Right cardiac atrium (tissue), 5 donors: ENCODE data around the gene SH3GLB2. TPM values are rescaled to one million over a fixed set of nuclear protein-coding genes. Genes with fewer than 3 reads are reported as not detected.

Source experiments
- ATAC-seq, 2 donors: fragments of 200-7000 bp; cut with Tn5 transposase; one replicate each; pipeline versions ENCODE4 v1.8.0 to v1.9.1; 2020; ENCODE audit warnings: moderate library complexity in 2 of 2, mild to moderate bottlenecking in 1 of 2
- DNase-seq, 3 donors: peaks; one replicate each; pipeline ENCODE4 v3.0.0-alpha.2; 2020
- H3K27ac ChIP-seq: one replicate; pipeline ENCODE4 v1.5.1; 2013; ENCODE audit warnings: mild to moderate bottlenecking, low read length, control low read depth, moderate library complexity
- H3K27me3 ChIP-seq: one replicate; pipeline ENCODE4 v1.6.1; 2013; ENCODE audit not compliant: control insufficient read depth, insufficient read depth
- H3K4me1 ChIP-seq: one replicate; pipeline ENCODE4 v1.6.1; 2013; ENCODE audit warnings: low read length; ENCODE audit not compliant: control insufficient read depth, insufficient read depth
- H3K4me3 ChIP-seq: one replicate; pipeline ENCODE4 v1.5.1; 2013; ENCODE audit warnings: low read length, control low read depth
- H3K9me3 ChIP-seq: one replicate; pipeline ENCODE4 v1.6.1; 2013; ENCODE audit warnings: low read length; ENCODE audit not compliant: control insufficient read depth
- WGBS: extraction: QIAGEN DNeasy Blood & Tissue Kit; methylation state at CpG from one replicate; pipeline ENCODE4 v1.1.7; 2013; 5-methylcytosine and 5-hydroxymethylcytosine counted together
- intact Hi-C, 4 donors: fragments of 100-400 bp; cut with DNase I; formaldehyde crosslinking; loops; one replicate each; pipeline versions ENCODE4 v1.11.0 to v1.14.0; 2022 to 2023
- polyA plus RNA-seq: library from polyadenylated mRNA; stranded (reverse); fragments of 200-250 nt; gene quantifications from one replicate; pipeline ENCODE4 v1.2.3, GENCODE V29; 2013
- total RNA-seq, 4 donors: library from RNA; stranded (reverse); fragmentation: NEBNext Ultra II Directional; extraction: Animal tissue kit (Norgen Biotek cat#: 25700); gene quantifications; one replicate each; pipeline ENCODE4 v1.2.1, GENCODE V29; 2021
- donor health status: healthy with polysubstance abuse.
- donor health status: DM: no; HTN: yes; CAD: no.
- donor health status: DM: no; HTN: no; CAD: no.
- donor health status: DM: no; HTN: yes; CAD: no; lungs with severe emphysema.
- donor health status: DM: yes; HTN: yes; CAD: no.

The SH3GLB2 gene
- total and polyA plus RNA-seq, 5 donors: 36.1 to 47.4 (median 42.6) TPM

DNA sequence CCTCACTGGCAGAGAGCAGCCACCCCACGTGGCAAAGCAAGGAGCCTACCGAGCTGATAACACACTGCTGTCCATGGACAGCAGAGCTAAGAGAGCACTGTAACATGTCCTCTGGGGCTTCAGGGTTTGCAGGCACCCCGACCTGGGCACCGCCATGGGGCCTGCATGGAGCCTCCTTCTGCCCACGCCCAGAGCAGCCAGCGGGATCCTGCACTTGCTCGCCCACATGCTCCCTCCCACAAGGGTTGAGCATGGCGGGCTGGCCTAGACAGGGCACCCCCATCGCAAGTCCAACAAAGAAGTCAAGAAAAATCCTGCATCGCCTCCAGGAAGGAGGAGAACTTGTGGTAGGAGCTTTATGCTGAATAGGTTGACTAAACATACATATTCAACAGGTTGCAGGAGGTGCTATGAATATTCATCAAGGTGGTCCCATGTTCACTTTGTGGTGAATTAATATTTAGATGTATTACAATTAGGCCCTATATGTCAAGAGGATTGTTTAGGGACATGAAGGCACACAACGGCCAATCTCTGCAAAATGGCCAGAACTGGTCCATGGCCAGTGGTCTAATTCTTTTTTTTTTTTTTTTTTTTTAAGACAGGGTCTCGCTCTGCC is 4.5 kb upstream of the SH3GLB2 start:
- ATAC-seq: no peak
- peak in 1 of 3 donors; percentile 30 for DNase-seq
- Histone ChIP-seq H3K9me3 (no peaks in the 10 kb centered on the region), H3K27me3 (no peaks in the 10 kb centered on the region), H3K4me3 (no peak overlapping the region), H3K27ac (no peak overlapping the region), H3K4me1 (peaks cover 4% of the 10 kb centered on the region)
- WGBS: 79% methylated on average over 12 of the region's 12 CpGs
- intact Hi-C loops: no loop called here

DNA sequence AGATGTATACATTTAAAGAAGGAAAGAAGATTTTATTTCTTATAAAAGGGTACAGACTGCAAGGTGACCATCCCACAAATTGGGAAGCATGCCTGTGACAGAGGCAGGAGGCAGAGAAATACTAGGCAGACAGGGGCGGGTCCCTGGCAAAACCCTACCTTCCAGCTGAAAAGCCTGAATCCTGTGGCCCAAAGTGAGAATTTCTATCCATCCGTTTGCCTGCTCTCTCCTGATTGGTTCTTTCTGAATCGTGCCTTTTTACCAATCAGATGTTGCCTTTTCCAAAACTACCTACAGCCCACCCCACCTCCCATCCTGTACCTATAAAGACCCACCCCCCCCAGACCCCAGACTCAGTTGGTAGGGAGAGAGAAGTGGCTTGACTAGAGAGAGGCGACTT is 3.4 kb upstream of the SH3GLB2 start:
- Histone ChIP-seq H3K27ac (no peak overlapping the region), H3K4me3 (no peak overlapping the region), H3K4me1 (peaks cover 3% of the 10 kb centered on the region), H3K27me3 (no peaks in the 10 kb centered on the region), H3K9me3 (no peaks in the 10 kb centered on the region)
- ATAC-seq: no peak
- intact Hi-C loops: no loop called here
- 69% methylated on average over 4 of the region's 4 CpGs for WGBS
- no peak for DNase-seq

- Histone ChIP-seq H3K4me1 (peaks cover 3% of the 10 kb centered on the region), H3K27ac (no peak overlapping the region), H3K27me3 (no peaks in the 10 kb centered on the region), H3K9me3 (no peaks in the 10 kb centered on the region), H3K4me3 (no peak overlapping the region)
- no peak for ATAC-seq
- intact Hi-C loops: no loop called here
- DNase-seq: no peak
Measured at GRCh38 chr9:129030191-129030590, 2.1 kb upstream of the SH3GLB2 start.

GRCh38 chr9:129027685-129028191 is 393 bp downstream of the SH3GLB2 start:
- peak; percentile 10 to 15 for ATAC-seq
- H3K4me1 ChIP-seq: peaks cover 3% of the 10 kb centered on the region
- H3K4me3 ChIP-seq: peak overlapping the region; percentile 63
- 2% methylated on average over 47 of the region's 47 CpGs for WGBS
- H3K27me3 ChIP-seq: no peaks in the 10 kb centered on the region
- intact Hi-C loops: no loop called here
- peak in 2 of 3 donors; percentile 51 to 87 for DNase-seq
- no peak overlapping the region for H3K27ac ChIP-seq
- H3K9me3 ChIP-seq: no peaks in the 10 kb centered on the region

GRCh38 chr9:129027224-129027684 is 877 bp downstream of the SH3GLB2 start:
- Histone ChIP-seq H3K4me1 (peaks cover 3% of the 10 kb centered on the region), H3K9me3 (no peaks in the 10 kb centered on the region), H3K27me3 (no peaks in the 10 kb centered on the region), H3K27ac (no peak overlapping the region), H3K4me3 (peak overlapping the region; percentile 63)
- intact Hi-C loops: no loop called here
- WGBS: 37% methylated on average over 9 of the region's 9 CpGs
- ATAC-seq (no peak), DNase-seq (no peak)

- Histone ChIP-seq H3K4me3 (no peak overlapping the region), H3K4me1 (peaks cover 3% of the 10 kb centered on the region), H3K27ac (no peak overlapping the region), H3K27me3 (no peaks in the 10 kb centered on the region), H3K9me3 (no peaks in the 10 kb centered on the region)
- DNase-seq (no peak), ATAC-seq (no peak)
- intact Hi-C loops: no loop called here
- WGBS: 49% methylated on average over 17 of the region's 17 CpGs
Measured at GRCh38 chr9:129026442-129027223, 1.5 kb downstream of the SH3GLB2 start.

GRCh38 chr9:129023908-129024233 is 4.3 kb downstream of the SH3GLB2 start:
- DNase-seq: no peak
- WGBS: 59% methylated on average over 4 of the region's 4 CpGs
- no peak for ATAC-seq
- H3K4me1 ChIP-seq: peaks cover 3% of the 10 kb centered on the region
- no peaks in the 10 kb centered on the region for H3K9me3 ChIP-seq
- H3K27ac ChIP-seq: no peak overlapping the region
- H3K27me3 ChIP-seq: no peaks in the 10 kb centered on the region
- intact Hi-C loops: no loop called here
- no peak overlapping the region for H3K4me3 ChIP-seq

- 69% methylated on average over 16 of the region's 16 CpGs for WGBS
- DNase-seq (peak; percentile 77 to 87 (median 82)), ATAC-seq (peak in 1 of 2 donors; percentile 5)
- Histone ChIP-seq H3K4me1 (peaks cover 3% of the 10 kb centered on the region), H3K27me3 (no peaks in the 10 kb centered on the region), H3K9me3 (no peaks in the 10 kb centered on the region), H3K27ac (no peak overlapping the region), H3K4me3 (no peak overlapping the region)
- intact Hi-C loops: no loop called here
Measured at GRCh38 chr9:129023036-129023907, 4.9 kb downstream of the SH3GLB2 start.

DNA sequence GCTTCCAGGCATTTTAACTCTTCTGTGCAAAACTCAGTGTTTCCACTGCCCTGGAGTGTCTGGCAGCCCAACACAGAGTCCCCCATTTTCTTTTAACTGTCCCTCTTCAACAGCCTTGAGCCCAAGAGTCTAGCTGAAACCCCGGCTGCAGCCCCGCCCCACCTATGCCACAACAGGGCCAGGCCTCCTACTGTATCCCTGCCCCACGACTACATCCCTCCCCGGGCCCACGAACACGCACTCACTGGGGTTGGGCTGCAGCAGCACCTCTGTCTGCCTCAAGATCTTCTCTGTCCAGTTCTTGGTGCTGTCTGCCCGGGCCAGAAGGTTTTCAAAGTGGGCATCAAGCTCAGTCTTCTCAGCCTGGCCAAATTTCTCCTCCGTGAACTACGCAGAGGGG is 6.1 kb downstream of the SH3GLB2 start:
- intact Hi-C loops: no loop called here
- whole genome bisulfite sequencing: 87% methylated on average over 9 of the region's 9 CpGs
- Histone ChIP-seq H3K4me1 (no peaks in the 10 kb centered on the region), H3K27ac (no peak overlapping the region), H3K27me3 (no peaks in the 10 kb centered on the region), H3K4me3 (no peak overlapping the region), H3K9me3 (no peaks in the 10 kb centered on the region)
- ATAC-seq: no peak
- peak in 1 of 3 donors; percentile 23 for DNase-seq

DNA sequence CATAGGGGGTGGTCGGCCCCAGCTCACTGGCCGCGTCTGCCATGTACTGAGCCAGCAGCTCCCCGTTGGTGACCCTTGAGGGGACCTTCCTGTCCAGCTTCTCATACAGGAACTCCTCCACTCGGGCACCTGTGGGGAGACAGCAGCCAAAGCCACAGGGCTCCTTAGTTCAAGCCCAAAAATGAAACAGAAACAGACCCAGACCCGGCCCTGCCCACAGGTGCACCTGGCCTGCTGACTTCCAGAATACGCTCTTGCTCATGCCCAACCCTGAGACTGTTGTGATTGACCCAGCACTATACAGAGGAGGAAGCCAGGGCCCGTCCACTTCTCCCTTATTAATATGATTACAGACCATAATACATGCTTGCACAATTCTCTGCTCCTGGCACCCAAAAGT is 7.0 kb downstream of the SH3GLB2 start:
- H3K27ac ChIP-seq: no peak overlapping the region
- 70% methylated on average over 8 of the region's 8 CpGs for WGBS
- no peaks in the 10 kb centered on the region for H3K4me1 ChIP-seq
- no peaks in the 10 kb centered on the region for H3K27me3 ChIP-seq
- intact Hi-C loops: no loop called here
- no peak overlapping the region for H3K4me3 ChIP-seq
- no peak for DNase-seq
- H3K9me3 ChIP-seq: no peaks in the 10 kb centered on the region
- ATAC-seq: no peak

GRCh38 chr9:129014608-129015007 is 13.5 kb downstream of the SH3GLB2 start:
- DNase-seq: no peak
- ATAC-seq: no peak
- Histone ChIP-seq H3K27me3 (no peaks in the 10 kb centered on the region), H3K9me3 (no peaks in the 10 kb centered on the region), H3K4me1 (no peaks in the 10 kb centered on the region), H3K27ac (no peak overlapping the region), H3K4me3 (no peak overlapping the region)
- 82% methylated on average over 8 of the region's 8 CpGs for WGBS
- intact Hi-C loops: no loop called here
